Astrocyte of the cerebellum (primary cell): ENCODE results near the gene CA10.

Experiments
- DNase-seq: peaks from one replicate; pipeline ENCODE4 v3.0.0-alpha.2; 2011; ENCODE audit warnings: low read depth
- H3K4me3 ChIP-seq: 2 replicates; pipeline ENCODE4 v1.5.1; 2011; ENCODE audit warnings: mild to moderate bottlenecking, low read depth, low read length, moderate library complexity
- in situ Hi-C: cut with HindIII; loops from 2 replicates; pipeline ENCODE4 v1.10.0; 2017; ENCODE audit warnings: low sequenced_read_pairs
- TF ChIP-seq, protein P1 (sequence below): IDR thresholded peaks from 2 replicates; pipeline ENCODE4 v1.5.1; 2012; ENCODE audit warnings: low read length, low read depth, moderate library complexity, mild to moderate bottlenecking; ENCODE audit errors: missing control alignments

CA10 gene

DNA sequence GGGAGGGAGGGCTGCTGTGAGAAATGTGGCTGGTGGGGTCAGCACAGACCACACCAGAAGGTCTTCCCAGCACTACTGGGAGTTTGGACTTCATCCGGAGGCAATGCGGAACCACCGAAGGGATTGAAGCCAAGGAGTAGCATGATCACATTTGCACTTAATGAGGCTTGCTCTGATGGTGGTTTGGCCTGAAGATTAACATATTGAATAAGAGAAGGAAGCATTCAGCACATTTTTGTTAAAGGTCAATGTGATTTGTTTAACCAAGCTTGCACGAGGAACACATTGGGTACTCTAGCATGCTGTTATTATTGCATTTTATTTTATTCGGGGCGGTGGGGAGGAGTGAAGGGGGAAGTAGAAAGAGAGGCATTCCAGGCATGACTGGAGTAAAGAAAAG, 519.5 kb downstream of the CA10 start:
- H3K4me3 ChIP-seq: no peak overlapping the region
- in situ Hi-C loops: no loop called here
- TF ChIP-seq, protein P1, sequence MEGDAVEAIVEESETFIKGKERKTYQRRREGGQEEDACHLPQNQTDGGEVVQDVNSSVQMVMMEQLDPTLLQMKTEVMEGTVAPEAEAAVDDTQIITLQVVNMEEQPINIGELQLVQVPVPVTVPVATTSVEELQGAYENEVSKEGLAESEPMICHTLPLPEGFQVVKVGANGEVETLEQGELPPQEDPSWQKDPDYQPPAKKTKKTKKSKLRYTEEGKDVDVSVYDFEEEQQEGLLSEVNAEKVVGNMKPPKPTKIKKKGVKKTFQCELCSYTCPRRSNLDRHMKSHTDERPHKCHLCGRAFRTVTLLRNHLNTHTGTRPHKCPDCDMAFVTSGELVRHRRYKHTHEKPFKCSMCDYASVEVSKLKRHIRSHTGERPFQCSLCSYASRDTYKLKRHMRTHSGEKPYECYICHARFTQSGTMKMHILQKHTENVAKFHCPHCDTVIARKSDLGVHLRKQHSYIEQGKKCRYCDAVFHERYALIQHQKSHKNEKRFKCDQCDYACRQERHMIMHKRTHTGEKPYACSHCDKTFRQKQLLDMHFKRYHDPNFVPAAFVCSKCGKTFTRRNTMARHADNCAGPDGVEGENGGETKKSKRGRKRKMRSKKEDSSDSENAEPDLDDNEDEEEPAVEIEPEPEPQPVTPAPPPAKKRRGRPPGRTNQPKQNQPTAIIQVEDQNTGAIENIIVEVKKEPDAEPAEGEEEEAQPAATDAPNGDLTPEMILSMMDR: no peak
- peak; percentile 49 for DNase-seq

DNA sequence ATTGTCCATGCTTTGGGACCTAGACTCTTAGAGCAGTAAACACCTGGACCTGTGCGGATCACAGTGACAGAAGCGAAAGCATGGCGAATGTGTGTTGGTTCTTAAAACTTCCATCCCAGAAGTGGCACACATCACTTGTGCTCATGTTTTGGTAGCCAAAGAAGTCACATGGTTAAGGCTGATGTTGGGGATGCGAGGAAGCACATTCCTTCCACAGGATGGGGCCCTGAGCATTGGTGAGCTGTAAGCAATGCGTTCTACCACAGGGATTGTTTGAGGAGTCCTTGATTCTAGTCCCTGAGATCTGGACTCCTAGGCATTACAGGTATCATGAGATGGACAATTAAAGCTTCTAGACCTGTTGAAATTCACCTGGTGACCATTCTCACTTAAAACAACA, 522.2 kb downstream of the CA10 start:
- no peak for DNase-seq
- TF ChIP-seq, protein P1: no peak
- in situ Hi-C loops: no loop called here
- no peak overlapping the region for H3K4me3 ChIP-seq

DNA sequence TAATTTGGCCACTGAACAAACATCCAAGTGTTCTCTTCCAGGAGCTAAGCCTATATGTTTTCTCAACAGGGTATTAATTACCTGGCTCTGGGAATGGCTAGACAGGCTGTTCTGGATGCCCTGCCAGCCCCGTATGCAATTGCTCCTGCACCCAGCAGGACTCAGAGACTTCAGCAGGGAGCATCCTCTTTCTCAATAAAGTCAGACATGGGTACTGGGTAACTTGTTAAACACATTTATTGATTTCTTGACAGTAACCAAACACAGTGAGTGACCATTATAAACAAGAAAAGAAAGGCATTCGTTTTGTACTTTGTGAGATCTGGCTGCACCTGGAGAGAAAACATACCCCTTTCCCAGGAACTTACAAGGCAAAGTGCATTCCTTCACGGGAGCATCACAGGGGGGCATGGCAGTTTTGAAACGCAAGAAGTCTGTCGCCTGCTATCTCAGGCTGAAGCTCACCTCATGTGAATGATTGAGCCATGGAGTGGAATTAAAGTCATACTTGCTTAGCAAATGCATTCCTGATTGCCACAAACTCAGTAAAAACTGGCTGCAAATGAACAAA, 528.3 kb downstream of the CA10 start:
- in situ Hi-C loops: no loop called here
- TF ChIP-seq, protein P1: no peak
- DNase-seq: no peak
- H3K4me3 ChIP-seq: no peak overlapping the region

DNA sequence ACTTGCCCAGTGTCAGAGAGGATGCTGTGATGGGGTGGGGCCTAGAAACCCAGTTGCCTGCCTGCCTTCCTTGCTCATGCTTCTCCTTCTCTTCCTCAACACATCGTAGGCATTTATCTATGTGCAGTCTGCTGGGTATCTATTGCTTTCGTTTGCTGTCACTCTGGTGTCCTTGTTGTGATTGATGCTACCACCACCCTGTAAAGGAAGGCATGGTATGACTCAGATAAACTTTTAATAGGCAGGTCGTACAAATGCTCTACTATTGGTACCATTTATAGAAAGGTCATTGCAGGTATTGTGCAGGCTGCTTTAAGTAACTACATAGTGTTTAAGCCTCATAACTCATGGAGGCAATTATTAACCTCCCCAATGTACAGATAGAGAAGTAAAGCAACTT, 529.3 kb downstream of the CA10 start:
- DNase-seq: no peak
- no peak overlapping the region for H3K4me3 ChIP-seq
- in situ Hi-C loops: no loop called here
- TF ChIP-seq, protein P1: no peak

DNA sequence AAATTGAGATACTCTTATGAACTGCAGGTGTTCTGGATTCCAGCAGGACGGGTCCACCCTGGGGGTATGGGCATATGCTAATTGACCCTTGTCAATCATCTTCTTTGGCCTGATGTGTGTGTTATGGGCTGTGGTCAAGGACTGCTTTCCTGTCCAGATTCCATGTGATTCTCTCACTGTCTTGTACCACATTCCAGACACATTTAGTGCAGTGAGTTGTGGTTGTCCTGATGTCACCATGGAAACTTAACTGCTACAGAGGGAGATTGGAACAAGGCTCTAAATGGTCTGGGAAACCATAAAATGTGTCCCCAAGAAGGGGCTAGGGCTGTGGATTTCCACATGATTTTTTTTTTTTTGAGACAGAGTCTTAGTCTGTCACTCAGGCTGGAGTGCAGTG, 530.7 kb downstream of the CA10 start:
- in situ Hi-C loops: no loop called here
- TF ChIP-seq, protein P1: no peak
- no peak for DNase-seq
- no peak overlapping the region for H3K4me3 ChIP-seq

DNA sequence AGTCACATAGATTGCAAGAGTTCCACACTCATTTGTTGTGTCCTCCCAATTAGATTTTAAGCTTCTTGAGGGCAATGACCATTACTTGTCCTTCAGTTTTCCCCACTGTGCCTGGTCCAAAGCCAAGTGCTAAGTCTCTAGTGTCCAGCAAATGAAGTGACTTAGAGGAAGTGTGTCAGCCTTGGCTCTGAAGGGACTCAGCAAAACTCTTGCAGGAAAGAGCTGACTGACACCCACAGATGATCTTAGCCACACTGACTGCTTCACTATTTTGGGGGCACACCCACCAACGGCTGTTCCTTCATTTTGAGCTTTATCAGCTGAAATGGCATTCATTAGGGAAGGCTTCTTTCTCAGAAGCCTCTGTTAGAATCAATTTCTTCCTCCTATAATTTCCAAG, 540.0 kb downstream of the CA10 start:
- no peak for DNase-seq
- in situ Hi-C loops: loop anchor here (5.0 kb wide), 1 partner anchor 106 kb away; no protein-coding TSS in a partner anchor
- TF ChIP-seq, protein P1: no peak
- no peak overlapping the region for H3K4me3 ChIP-seq

DNA sequence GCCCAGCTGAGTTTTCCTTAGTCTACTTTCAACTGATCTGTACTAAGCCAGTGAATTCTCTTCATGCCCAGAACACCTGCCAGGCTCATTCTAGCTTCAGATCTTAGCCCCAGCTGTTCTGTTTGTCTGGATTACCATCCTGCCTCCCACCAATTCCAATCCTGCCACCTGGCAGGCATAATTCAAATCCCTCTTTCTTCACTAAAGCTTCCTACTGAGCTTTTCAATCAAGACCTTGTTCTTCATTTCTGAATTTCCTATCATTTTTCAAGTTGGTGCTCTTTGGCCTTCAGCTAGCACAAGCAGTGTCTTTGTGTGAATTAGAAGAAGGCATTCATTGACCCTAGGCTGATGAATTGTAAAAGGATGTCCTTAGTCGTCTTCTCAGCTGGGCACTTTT, 540.5 kb downstream of the CA10 start:
- in situ Hi-C loops: loop anchor here (5.0 kb wide), 1 partner anchor 106 kb away; no protein-coding TSS in a partner anchor
- DNase-seq: no peak
- TF ChIP-seq, protein P1: no peak
- no peak overlapping the region for H3K4me3 ChIP-seq
